ENCODE measurements around the gene AGRN. TPM values are rescaled to one million over a fixed set of nuclear protein-coding genes. Genes with fewer than 3 reads are reported as not detected.
"Not testable (repeated sequence)": the region's sequence is repeated elsewhere in the genome, so short reads cannot be mapped to it uniquely, and the experiment has no call there.

The AGRN gene
- total RNA-seq, 1 donor, result 95.9 TPM

DNA sequence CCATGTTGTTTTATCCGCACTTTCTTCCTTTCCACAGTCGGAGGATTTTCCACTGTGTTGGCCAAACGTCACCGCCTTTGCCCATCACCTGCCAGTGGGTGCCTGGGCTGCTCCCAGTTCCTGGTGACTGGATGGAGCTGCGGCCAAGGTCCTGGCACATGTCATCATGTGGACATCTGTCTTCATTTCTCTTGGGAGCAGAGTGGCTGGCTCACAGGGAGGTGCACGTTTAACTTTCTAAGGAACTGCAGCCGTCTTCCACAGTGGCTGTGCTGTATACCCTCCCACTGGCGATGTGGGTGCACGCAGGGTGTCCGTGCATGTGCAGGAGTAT lies 73.7 kb downstream of the AGRN start:
- H3K4me3 ChIP-seq (ENCODE audit: low read depth, low read length), result no peak overlapping the region
- TF ChIP-seq, protein P1, sequence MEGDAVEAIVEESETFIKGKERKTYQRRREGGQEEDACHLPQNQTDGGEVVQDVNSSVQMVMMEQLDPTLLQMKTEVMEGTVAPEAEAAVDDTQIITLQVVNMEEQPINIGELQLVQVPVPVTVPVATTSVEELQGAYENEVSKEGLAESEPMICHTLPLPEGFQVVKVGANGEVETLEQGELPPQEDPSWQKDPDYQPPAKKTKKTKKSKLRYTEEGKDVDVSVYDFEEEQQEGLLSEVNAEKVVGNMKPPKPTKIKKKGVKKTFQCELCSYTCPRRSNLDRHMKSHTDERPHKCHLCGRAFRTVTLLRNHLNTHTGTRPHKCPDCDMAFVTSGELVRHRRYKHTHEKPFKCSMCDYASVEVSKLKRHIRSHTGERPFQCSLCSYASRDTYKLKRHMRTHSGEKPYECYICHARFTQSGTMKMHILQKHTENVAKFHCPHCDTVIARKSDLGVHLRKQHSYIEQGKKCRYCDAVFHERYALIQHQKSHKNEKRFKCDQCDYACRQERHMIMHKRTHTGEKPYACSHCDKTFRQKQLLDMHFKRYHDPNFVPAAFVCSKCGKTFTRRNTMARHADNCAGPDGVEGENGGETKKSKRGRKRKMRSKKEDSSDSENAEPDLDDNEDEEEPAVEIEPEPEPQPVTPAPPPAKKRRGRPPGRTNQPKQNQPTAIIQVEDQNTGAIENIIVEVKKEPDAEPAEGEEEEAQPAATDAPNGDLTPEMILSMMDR (IDR thresholded peaks at IDR 0.05; ENCODE audit: insufficient read depth, low read depth, low read length), result no peak
- no peak for DNase-seq (ENCODE audit: low read depth)

DNA sequence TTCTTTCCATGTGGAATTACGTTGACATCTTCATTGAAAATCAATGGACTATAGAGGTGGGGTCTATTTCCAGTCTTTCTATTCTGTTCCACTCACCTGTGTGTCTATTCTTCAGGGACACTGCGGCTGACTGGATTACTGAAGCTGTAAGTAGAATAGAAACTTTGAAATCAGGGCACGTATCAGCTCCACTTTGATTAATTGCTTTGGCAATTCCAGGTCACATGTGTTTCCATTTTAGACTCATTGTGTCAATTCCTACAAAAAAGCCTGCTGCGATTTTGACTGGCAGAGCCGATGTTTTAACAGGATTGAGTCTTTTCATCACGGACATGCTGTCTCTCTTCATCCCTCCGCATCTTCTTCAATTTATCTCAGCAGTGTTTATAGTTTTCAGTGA lies 75.1 kb downstream of the AGRN start:
- DNase-seq (ENCODE audit: low read depth), result no peak
- H3K4me3 ChIP-seq (ENCODE audit: low read depth, low read length), result no peak overlapping the region
- TF ChIP-seq, protein P1 (IDR thresholded peaks at IDR 0.05; ENCODE audit: insufficient read depth, low read depth, low read length), result no peak

DNA sequence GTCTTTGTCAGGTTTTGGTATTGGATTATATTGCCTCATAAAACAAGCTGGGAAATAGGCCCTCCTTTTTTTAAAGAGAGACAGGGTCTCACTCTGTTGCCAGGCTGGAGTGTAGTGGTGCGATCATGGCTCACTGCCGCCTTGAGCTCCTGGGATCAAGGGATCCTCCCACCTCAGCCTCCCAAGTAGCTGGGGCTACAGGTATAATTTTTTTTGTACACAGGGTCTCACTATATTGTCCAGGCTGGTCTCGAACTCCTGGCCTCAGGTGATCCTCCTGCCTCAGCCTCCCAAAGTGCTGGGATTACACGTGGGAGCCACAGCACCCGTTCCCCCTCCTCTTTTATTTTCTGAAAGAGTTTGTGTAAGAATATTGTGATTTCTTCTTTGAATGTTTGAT lies 76.2 kb downstream of the AGRN start:
- not testable (repeated sequence) for DNase-seq (ENCODE audit: low read depth); H3K4me3 ChIP-seq (ENCODE audit: low read depth, low read length)

DNA sequence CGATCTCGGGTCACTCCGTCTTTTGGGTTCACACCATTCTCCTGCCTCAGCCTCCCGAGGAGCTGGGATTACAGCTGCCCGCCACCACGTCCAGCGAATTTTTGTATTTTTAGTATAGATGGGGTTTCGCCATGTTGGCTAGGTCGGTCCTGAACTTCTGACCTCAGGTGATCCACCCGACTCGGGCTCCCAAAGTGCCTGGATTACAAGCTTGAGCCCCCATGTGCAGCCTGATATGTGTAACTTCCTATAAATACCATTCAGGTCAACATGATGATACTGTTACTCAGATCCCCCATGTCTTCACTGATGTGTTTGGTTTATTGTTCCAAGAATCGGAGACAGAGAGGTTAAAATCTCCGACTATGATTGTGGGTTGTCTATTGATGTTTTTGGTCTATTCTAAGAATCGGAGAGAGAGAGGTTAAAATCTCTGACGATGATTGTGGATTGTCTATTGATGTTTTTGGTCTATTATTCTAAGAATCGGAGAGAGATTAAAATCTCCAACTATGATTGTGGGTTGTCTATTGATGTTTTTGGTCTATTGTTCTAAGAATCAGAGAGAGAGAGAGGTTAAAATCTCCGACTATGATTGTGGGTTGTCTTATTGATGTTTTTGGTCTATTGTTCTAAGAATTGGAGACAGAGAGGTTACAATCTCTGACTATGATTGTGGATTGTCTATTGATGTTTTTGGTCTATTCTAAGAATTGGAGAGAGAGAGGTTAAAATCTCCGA lies 78.9 kb downstream of the AGRN start:
- no peak overlapping the region for H3K4me3 ChIP-seq (ENCODE audit: low read depth, low read length)
- TF ChIP-seq, protein P1 (IDR thresholded peaks at IDR 0.05; ENCODE audit: insufficient read depth, low read depth, low read length), result no peak
- DNase-seq (ENCODE audit: low read depth), result no peak

DNA sequence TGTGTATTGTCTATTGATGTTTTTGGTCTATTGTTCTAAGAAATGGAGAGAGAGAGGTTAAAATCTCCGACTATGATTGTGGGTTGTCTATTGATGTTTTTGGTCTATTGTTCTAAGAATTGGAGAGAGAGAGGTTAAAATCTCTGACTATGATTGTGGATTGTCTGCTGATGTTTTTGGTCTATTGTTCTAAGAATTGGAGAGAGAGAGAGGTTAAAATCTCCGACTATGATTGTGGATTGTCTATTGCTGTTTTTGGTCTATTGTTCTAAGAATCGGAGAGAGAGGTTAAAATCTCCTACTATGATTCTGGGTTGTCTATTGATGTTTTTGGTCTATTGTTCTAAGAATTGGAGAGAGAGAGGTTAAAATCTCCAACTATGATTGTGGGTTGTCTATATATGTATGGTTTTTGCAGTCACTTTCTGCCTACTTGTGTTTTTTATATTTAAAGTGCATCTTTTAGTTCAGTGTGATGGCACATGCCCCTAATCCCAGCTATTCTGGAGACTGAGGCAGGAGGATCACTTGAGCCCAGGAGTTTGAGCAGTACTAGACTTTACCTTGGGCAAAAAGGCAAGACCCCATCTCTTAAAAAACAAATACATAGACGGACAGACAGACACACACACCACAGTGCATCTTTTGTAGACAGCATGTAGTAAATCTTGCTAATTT lies 79.7 kb downstream of the AGRN start:
- H3K4me3 ChIP-seq (ENCODE audit: low read depth, low read length), result no peak overlapping the region
- TF ChIP-seq, protein P1 (IDR thresholded peaks at IDR 0.05; ENCODE audit: insufficient read depth, low read depth, low read length), result no peak
- DNase-seq (ENCODE audit: low read depth), result no peak

DNA sequence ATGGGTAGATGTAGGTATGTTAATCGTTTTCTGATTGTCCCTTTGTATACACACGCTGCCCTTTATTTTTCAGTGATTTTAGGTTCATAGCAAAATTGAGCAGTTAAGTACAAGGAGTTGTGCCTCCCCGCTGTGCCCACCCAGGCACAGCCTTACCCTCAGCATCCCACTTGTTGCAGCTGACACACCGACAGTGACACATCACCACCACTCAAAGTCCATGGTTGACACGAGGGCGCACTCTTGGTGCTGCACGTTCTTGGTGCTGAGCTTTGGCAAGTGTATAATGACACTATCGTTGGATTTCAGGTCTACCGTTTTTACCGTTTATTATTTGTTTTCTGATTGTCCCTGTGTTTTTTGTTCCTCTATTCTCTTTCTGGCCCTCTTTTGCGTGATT lies 80.4 kb downstream of the AGRN start:
- TF ChIP-seq, protein P1 (IDR thresholded peaks at IDR 0.05; ENCODE audit: insufficient read depth, low read depth, low read length), result no peak
- no peak for DNase-seq (ENCODE audit: low read depth)
- no peak overlapping the region for H3K4me3 ChIP-seq (ENCODE audit: low read depth, low read length)

DNA sequence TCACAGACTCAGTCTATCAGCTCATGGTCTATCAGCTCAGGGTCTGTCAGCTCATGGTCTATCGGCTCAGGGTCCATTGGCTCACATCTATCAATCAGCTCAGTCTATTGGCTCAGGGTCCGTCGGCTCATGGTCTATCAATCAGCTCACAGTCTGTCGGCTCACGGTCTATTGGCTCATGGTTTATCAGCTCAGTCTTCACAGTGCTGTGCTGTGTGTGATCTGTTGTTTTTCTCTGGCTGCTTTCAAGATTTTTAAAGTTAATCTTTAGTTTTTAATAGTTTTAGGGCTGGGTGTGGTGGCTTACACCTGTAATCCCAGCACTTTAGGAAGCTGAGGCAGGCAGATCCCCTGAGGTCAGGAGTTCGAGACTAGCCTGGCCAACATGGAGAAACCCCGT lies 81.6 kb downstream of the AGRN start:
- TF ChIP-seq, protein P1 (IDR thresholded peaks at IDR 0.05; ENCODE audit: insufficient read depth, low read depth, low read length), result no peak
- DNase-seq (ENCODE audit: low read depth), result no peak
- H3K4me3 ChIP-seq (ENCODE audit: low read depth, low read length), result no peak overlapping the region

DNA sequence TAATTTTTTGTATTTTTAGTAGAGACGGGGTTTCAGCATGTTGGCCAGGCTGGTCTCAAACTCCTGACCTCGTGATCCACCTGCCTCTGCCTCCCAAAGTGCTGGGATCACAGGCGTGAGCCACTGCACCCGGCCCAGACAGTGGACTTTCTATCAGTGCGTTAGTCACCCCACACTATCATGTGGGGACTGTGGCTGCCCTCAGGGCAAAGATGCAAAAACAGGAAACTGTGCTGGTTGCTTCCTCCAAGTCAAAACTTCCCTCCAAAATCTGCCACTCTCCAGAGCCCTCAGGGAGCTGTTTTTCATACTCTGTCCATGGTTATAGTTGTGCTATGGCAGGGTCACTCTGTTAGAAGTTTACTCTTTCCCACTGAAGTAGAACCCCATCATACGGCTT lies 84.2 kb downstream of the AGRN start:
- not testable (repeated sequence) for H3K4me3 ChIP-seq (ENCODE audit: low read depth, low read length); DNase-seq (ENCODE audit: low read depth)

Measured in fibroblast of villous mesenchyme (primary cell).